SK-N-MC (cell line): ENCODE results near the gene LRMDA.

ENCODE experiments used
- EZH2 ChIP-seq: fragments of 200-600 bp; sonication (generic); IDR thresholded peaks from one replicate; pipeline ENCODE4 v1.6.1; 2017; ENCODE audit warnings: antibody characterized with exemption
- POLR2AphosphoS5 ChIP-seq: IDR thresholded peaks from 2 replicates; pipeline ENCODE4 v1.6.1; 2012; ENCODE audit warnings: mild to moderate bottlenecking, low read depth, low read length, borderline replicate concordance

DNA sequence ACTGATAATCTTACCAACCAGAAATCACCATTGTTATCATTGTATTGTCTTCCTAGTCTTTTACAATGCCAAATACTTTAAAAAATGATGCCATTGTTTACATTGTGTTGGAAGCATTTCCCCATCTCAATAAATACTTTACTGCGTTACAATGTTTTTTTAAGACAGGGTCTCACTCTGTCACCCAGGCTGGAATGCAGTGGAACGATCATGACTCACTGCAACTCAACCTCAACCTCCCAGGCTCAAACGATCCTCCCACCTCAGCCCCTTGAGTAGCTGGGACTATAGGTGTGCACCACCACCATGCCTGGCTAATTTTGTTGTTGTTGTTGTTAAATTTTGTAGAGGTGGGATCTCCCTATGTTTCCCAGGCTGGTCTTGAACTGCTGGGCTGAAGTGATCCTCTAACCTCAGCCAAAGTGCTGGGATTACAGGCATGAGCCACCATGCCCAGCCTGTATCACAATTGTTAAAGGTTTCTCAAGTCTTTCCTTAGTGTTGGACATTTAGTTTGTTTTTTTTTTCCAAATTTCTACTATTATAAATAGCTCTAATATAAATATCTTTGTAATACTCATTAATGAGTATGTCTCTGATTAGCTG, 13.5 kb downstream of the LRMDA start:
- no peak for TF ChIP-seq EZH2
- TF ChIP-seq POLR2AphosphoS5 = no peak
